SIG-M5 (cell line): ENCODE measurements around the gene DEXI.

ENCODE experiments used
- DNase-seq: peaks from one replicate; lab custom pipeline; 2025; lab: John Stamatoyannopoulos, UW

The DEXI gene

GRCh38 chr16:10942352-10943063 is at the start of gene DEXI:
DEXI (minus strand) TSS chr16:10942468; CDS start chr16:10942005, 463 bp downstream.
- DNase-seq: no peak

- no peak for DNase-seq
Measured at GRCh38 chr16:10990378-10990777, 48.1 kb upstream of the DEXI start.

- DNase-seq: no peak
Measured at GRCh38 chr16:10989559-10989958, 47.3 kb upstream of the DEXI start.

- DNase-seq: no peak
Measured at GRCh38 chr16:10988879-10989278, 46.6 kb upstream of the DEXI start.

- DNase-seq: no peak
Measured at GRCh38 chr16:10988164-10988803, 46.0 kb upstream of the DEXI start.

- DNase-seq: no peak
Measured at GRCh38 chr16:10987361-10988163, 45.3 kb upstream of the DEXI start.

GRCh38 chr16:10984509-10984908 is 42.2 kb upstream of the DEXI start:
- no peak for DNase-seq

- DNase-seq: no peak
Measured at GRCh38 chr16:10983159-10983558, 40.9 kb upstream of the DEXI start.

- DNase-seq: no peak
Measured at GRCh38 chr16:10982465-10983150, 40.3 kb upstream of the DEXI start.

GRCh38 chr16:10981697-10982216 is 39.5 kb upstream of the DEXI start:
- no peak for DNase-seq

- no peak for DNase-seq
Measured at GRCh38 chr16:10980813-10981212, 38.5 kb upstream of the DEXI start.

GRCh38 chr16:10979717-10980601 is 37.7 kb upstream of the DEXI start:
- no peak for DNase-seq

GRCh38 chr16:10978871-10979446 is 36.7 kb upstream of the DEXI start:
- DNase-seq: no peak

- DNase-seq: no peak
Measured at GRCh38 chr16:10978124-10978523, 35.9 kb upstream of the DEXI start.

GRCh38 chr16:10976634-10977033 is 34.4 kb upstream of the DEXI start:
- no peak for DNase-seq

- no peak for DNase-seq
Measured at GRCh38 chr16:10972819-10973464, 30.7 kb upstream of the DEXI start.

- no peak for DNase-seq
Measured at GRCh38 chr16:10972108-10972818, 30.0 kb upstream of the DEXI start.

- no peak for DNase-seq
Measured at GRCh38 chr16:10971560-10971961, 29.3 kb upstream of the DEXI start.

GRCh38 chr16:10970065-10970464 is 27.8 kb upstream of the DEXI start:
- no peak for DNase-seq

- DNase-seq: no peak
Measured at GRCh38 chr16:10969615-10970014, 27.3 kb upstream of the DEXI start.
